Caki2 (cell line): ENCODE data around the gene LY6G6D. TPM values are rescaled to one million over a fixed set of nuclear protein-coding genes. Genes with fewer than 3 reads are reported as not detected.

Experiments
- DNase-seq: peaks from one replicate; pipeline ENCODE4 v3.0.0-alpha.2; 2015; ENCODE audit warnings: low read depth
- in situ Hi-C: cut with HindIII; loops from 2 replicates; pipeline ENCODE4 v1.10.0; 2016; ENCODE audit warnings: low sequenced_read_pairs, low pct_unique_long_range_greater_than_20kb, mixed read lengths
- total RNA-seq: library from RNA; depleted of rRNA; stranded (reverse); fragments of >200 nt; shearing (Covaris generic); gene quantifications from 2 replicates; pipeline ENCODE4 v1.2.3, GENCODE V29; 2014; ENCODE audit warnings: low replicate concordance

LY6G6D gene
- total RNA-seq, 1 experiment from 2014 or later, result not detected

DNA sequence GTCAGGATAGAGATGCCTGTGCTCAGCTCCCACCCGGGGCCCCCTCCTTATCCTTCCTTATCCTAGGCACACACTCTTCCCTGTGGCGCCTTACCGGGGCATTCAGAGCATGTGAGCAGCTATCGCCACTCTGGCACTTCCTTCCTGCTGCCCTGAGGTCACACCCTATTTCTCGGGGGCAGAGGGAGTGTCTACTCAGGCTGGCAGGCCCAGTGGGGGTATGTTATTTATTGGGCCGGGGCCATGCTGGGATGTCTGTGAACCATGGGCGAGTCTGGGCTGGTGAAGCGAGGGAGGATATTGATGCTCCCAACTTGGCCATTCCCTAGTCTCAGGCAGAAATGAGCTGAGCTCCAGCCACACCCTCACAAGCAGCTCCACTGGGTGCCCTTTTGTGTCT is 3.9 kb upstream of the LY6G6D start:
- DNase-seq, result no peak
- in situ Hi-C loops, result no loop called here

DNA sequence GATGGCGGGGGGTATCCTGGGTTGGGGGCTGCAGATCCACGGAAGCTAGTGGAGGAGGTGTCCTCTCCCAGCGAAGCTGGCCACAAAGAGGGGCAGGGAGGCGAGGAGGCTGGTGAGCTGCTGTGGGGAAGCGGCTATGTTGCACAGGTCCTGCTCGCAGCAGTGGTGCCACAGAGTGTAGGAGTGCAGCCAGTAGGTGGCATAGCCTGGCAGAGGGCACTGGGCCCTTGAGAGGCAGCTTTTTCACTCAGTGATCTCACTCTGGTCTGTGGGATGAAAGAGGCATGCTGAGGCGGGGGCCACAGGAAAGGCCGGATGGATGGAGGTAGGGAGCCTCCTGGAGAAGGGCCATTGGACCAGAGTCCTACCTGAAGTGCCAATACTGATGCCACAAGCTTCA is 2.9 kb upstream of the LY6G6D start:
- in situ Hi-C loops, result no loop called here
- DNase-seq, result no peak

DNA sequence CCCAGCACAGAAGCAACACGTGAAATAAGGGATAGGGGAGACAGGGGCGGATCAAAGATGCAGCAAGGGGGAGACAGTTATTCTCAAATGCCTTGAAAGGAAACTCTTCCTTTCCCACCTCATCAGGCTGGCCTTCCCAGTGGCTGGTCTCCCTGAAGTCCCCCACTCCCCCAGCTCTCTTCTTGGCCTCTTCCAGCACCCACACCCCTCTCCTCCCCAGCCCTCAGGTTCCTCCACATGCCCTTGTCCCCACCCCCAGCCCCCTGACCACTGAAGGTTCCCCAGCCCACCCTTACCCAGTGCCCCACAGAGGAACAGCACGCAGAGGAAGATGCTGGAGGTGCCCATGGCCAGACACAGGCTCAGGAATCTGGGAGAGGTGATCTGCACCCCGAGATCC is 1.7 kb upstream of the LY6G6D start:
- no peak for DNase-seq
- in situ Hi-C loops, result no loop called here

DNA sequence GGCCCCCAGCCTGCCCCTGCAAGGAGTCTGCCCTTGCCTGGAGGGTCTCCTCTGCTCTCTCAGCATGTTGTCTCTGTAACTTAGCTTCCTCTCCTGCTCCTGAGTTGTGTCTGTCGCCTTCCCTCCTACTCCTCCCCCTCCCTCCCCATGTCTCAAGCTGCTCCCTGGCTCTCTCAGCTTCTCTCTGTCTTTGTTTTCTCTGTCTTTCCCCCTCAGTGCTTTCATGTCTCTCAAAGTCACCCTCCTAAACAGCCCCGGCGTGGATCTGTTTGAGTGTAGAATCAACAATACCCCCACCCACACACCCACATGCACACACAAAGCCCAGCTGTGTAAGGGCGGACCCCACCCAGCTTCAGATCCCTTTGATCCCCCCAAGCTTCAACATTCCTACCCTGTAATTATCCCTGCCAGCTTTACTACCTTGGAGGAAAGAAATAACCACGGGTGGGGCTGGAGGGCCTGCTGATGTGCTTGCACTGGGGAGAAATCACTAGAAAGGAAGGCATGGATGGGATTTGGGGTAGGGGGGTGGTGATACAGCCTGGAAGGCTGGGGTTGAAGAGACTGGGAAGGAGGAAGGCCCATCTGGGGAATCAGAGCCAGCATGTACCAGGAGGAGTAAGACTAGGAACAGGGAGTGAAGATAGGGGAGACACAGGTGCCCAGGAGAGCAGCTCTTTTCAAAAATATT is 1.0 kb upstream of the LY6G6D start:
- DNase-seq, result no peak
- in situ Hi-C loops, result no loop called here

DNA sequence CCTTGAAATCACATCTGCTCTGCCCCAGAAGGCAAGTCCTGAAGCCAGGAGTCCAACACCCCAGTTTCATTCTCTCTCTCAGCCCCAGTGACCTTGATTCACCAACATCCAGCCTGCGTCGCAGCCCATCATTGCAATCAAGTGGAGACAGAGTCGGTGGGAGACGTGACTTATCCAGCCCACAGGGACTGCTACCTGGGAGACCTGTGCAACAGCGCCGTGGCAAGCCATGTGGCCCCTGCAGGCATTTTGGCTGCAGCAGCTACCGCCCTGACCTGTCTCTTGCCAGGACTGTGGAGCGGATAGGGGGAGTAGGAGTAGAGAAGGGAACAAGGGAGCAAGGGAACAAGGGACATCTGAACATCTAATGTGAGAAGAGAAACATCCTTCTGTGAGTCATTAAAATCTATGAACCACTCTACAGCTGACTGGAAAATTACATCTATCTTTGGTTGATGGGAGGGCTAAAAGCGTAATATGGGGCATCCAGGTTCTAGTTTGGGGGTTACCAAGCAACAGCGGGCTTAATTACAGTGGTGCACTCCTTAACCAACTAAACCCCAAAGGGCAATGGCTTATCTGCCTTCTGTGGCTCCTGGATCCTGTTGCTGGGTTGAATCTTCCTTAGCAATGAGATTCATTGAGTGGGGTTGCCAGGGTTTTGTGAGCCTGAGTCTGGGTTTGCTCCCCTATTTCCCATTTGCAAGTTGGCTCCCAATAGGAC is 2.5 kb downstream of the LY6G6D start:
- in situ Hi-C loops, result no loop called here
- no peak for DNase-seq

DNA sequence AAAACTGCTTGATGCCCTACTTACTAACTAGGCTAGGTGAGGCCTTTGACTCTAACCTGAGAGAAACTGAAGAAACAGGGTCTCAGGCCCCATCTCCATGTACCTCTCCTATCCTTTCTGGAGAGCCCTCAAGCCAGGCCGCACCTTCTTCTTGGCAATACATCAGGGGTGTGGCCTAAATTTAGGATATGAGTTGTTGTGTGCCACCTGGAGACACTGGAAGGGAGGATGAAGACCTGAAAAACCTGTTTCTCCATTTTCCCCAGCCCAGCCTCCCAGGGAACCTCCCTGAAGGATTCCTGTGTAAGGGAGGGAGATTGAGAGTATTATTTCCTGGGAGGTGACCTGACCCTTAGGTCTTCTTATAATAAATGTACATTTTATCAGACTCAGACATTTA is 3.1 kb downstream of the LY6G6D start:
- DNase-seq, result no peak
- in situ Hi-C loops, result no loop called here

DNA sequence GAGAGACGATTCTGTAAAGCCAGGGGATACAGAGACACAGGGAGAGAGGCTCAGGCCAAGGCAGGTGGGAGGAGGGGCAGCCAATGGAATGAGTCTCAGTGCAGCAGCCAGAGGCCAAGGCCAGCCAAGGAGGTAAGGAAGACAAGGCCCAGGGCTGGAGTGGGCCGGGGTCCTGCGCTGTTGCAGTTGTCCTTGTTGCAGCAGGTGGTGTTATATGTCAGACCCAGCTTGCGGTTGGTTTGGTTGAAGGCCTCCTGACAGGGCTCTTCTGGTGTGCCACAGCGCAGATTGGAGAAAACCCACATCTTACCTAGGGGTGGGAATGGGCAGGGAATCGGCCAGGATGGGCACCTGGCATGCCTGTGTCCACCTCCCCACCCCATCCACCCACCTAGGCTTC is 3.9 kb downstream of the LY6G6D start:
- DNase-seq, result no peak
- in situ Hi-C loops, result no loop called here

DNA sequence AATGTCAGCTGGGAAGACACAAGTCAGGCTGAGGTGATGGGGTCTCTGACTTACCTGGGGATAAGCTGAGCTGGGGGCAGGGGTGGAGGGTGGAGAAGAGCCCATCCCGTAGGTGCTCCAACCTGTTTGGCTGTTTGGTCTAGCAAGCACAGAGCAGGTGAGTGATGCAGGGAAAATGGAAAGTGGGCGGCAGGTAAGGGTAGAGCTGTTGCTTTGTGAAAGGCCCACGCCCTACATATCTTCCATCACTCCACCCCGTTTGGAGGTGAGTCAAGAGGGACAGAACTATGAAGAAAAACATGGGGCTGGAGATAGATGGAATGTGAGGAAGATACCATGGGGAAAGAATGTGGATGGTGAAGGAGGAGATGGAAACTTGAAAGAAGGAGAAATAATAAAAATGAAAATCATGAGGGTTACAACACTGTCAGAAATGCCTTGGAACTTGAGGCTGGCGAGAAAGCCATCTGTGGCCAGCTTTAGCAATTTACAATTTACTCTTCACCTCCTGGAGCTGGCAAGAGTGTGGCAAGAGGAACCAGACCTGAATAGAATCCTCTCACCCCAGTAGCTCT is 5.1 kb downstream of the LY6G6D start:
- in situ Hi-C loops, result no loop called here

DNA sequence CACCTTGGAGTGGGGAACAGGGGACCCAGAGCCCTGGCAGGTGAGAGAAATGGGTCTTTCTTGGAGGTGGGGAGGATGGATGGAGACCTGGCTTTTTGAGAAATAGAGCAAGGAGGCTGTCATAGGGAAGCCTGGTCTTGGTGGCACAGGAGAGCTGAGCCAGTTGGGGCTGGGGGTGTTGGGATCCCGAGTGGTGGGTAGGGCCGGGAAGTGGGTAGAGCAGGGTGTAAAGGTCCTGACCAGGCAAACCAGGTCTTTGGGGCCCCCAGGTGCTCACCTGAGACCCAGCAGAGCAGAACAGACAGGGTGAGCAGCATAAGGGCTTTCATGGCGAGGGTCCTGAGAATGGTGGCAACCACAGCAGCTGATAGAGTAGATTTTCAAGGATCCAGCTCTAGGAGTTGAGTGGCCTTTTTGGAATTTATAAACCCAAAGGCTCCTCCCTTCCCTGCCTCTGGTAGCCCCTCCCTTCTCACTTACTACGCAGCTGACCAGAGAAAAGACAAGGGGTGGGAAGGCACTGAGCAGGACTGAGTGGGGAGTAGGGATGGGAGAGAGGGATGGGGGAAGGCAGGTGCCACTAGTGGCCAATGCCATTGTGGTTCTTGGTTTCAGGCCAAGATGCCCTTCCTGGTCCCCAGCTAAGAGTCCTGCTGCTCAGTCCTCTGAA is 6.3 kb downstream of the LY6G6D start, which contains the start of gene LY6G6C:
TSS of gene LY6G6C (minus strand) at position 396 of the 670 bp plus-strand sequence. CDS start at position 329, 67 bp downstream.
- no peak for DNase-seq
- in situ Hi-C loops, result no loop called here

More for the DNA sequence above, 5.1 kb downstream of the LY6G6D start:
- DNase-seq, result no peak

DNA sequence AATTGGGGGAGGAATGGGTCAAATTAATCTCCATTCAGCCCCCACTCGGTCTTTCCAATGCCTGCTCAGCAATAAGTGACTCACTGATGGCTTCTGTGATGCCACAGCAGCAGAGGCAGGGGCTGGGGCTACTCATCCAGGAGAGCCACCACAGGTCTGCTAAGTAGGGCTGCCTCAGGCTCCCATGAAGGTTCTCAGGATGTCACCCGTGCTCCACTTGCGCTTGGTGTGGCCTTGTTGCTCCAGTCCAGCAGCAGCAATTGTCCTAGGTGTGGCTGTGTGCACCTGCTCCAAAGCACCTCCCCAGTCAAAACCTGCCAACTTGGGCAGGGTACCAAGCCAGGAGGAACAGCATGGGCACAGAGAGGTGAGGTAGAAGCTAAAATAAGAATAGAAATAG is 7.0 kb downstream of the LY6G6D start:
- in situ Hi-C loops, result no loop called here
- no peak for DNase-seq

DNA sequence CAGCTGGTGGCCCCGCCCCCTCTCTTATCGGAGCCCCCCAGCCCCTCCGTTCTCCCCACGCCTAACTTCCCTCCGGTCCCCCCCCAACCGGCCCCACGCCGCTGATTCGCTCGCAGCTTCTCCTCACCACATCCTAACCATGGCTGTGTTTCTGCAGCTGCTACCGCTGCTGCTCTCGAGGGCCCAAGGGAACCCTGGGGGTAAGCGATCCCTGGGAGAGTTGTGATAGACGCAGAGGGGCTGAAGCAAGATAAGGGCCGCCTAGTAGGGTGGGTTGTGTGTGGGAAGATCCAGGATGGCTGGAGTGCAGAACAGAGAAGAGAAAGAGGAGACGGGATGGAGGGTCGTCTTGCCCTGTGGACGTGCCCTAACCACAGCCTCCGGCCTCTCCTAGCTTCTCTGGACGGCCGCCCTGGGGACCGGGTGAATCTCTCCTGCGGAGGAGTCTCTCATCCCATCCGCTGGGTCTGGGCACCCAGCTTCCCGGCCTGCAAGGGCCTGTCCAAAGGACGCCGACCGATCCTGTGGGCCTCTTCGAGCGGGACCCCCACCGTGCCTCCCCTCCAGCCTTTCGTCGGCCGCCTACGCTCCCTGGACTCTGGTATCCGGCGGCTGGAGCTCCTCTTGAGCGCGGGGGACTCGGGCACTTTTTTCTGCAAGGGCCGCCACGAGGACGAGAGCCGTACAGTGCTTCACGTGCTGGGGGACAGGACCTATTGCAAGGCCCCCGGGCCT is 8.3 kb downstream of the LY6G6D start, which contains the start of gene MPIG6B:
TSS of gene MPIG6B (plus strand) at position 129 of the 735 bp plus-strand sequence. CDS start at position 140, 11 bp downstream.
- DNase-seq, result no peak
- in situ Hi-C loops, result no loop called here

DNA sequence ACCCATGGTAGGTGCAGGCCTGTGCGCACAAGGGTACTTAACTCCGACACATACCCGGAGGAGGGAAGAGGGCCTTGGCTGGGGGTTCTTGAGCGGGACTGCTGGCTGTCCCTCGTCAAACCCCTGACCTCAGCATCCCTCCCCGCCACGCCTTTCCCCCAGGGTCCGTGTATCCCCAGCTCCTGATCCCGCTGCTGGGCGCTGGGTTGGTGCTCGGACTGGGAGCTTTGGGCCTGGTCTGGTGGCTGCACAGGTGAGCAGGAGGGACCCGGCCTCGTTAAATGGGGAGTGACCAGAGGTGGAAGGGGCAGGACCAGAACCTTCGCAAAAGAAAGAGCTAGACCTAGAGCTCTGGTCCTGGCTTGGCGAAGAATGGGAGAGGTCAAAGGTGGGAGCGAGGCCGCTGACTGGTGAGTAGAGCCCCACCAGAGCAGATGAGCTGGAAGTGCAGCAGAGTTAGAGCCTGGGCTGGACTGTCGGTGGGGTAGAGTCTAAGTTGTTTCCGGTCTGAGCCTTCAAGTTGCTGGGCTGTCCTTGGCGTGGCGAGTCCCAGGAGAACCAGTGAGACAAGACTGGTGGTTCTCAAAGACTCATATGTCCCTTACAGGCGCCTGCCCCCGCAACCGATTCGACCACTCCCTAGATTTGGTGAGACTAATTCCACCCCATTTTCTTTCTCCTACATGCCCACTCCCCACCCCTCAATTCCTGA is 9.0 kb downstream of the LY6G6D start:
- DNase-seq, result no peak
- in situ Hi-C loops, result no loop called here

DNA sequence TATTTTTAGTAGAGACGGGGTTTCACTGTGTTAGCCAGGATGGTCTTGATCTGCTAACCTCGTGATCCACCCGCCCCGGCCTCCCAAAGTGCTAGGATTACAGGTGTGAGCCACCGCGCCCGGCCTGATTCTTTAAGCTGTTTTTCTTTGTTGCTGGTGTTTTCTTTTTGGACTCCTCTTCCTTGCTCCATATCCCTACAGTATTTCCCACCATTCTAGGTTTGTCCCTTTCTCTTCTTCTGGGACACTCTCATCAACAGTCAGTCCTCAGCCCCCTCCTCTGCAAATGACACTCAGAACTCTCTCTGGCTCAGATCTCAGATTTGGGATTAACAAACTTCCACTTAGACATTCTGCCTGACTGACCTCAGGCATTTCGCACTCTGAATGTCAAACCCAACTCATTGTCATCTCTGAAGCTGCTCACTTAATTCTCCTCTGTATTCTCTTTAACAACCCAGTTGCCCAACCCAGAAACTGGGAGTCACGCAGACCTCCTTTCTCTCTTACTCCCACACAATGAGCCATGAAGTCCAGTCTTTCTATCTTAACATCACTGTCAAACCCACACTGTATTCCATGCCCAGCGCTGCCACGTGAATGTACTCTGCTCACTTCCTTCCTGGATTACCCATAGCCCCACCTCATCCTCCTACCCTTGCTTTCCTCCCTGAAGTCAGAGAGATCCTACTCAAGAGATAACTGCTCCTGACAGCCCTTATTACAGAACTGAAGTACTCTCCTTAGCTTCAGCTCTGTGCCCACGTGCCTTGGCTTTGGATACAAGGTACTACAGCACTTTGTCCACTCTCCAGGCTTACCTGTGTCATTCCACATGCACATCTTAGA is 10.6 kb downstream of the LY6G6D start:
- no peak for DNase-seq
- in situ Hi-C loops, result no loop called here

DNA sequence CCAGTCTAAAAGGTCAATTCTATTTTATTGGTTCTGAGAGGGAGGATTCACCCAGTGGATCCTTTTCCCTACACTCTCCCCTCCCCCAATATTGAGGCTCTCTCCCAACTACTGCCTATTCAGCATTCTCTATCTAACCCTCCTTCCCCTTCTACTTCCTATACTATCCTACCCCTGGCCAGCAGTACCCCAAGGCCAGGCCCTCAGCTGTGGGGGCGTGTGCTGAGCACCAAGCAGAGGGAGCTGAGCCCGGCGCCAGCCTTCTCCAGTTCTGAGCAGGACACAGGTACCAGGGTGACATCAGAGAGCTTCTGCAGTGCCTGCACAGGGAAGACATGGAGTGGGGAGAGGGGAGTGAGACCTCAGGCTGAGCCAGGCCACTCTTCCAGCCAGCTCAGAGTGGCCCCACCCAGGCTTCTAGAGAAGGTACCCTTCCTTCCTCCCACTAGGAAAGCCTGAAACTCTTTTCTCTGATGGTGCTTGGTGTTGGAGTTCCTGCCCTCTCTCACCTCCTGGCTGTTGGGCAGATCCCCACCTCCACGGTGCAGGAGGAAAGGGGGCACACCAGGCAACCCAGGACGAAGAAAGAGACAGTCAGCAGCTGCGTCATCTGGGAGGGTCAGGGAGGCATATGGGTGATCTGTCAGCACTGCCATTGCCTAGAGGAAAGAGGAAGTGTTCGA is 12.0 kb downstream of the LY6G6D start:
- in situ Hi-C loops, result no loop called here
- no peak for DNase-seq

DNA sequence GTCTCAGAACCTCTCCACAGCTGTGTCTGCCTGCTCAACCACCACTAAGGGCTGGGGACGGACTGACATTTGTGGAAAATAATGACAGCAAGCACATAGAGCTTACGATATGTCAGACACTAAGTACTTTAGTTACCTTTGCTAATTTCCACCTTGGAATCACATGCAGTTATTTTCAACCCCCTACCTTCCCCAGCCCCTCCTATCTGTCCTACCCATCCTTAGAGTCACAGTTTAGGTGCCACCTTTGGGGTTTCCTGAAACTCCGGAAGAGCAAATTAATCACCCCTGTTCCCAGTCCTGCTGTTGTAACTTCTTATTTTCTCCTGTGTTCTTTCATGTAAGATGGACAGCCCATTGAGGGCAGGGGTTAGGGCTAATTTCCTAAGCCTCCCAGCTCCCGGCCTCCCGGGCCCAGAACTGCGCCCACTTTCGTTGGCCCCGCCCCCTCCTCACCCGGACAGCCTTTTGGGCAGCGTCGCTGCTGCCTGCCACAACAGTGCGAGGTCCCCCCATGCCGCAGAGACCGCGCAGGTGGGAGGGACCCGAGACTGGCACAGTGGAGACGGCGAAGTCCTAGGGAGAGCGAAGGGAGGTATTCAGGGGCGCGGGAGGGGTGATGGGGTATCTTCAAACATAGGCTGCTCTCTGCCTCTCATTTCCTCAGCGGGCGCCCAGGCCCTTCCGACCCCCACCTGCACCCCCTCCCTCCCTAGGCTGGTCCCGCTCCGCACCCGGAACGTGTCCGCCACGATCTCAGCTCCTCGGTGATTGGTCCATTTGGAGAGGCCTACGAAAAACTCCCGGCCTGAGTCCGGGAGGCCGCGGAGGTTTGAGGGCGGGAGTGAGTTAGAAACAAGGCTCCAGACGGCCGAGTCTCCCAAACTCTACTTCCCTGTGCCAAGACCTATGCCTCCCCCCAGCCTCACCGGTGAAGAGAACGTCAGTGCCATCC is 12.8 kb downstream of the LY6G6D start:
- in situ Hi-C loops, result no loop called here
- DNase-seq, result no peak
